HepG2 (cell line): ENCODE results near the gene ILRUN. TPM values are rescaled to one million over a fixed set of nuclear protein-coding genes. Genes with fewer than 3 reads are reported as not detected.

ENCODE experiments used
- AFF4 ChIP-seq: sonication (generic); formaldehyde crosslinking; IDR thresholded peaks from 2 replicates; pipeline ENCODE4 v1.4.0; 2020; ENCODE audit warnings: missing genetic modification reagents
- ARNT2 ChIP-seq: sonication (generic); formaldehyde crosslinking; IDR thresholded peaks from 2 replicates; pipeline ENCODE4 v1.8.0; 2022; ENCODE audit warnings: mild to moderate bottlenecking, low read depth, missing genetic modification reagents, moderate library complexity
- ATF2 ChIP-seq: sonication (generic); formaldehyde crosslinking; IDR thresholded peaks from 2 replicates; pipeline ENCODE4 v1.4.0; 2020; ENCODE audit warnings: missing genetic modification reagents
- BATF2 ChIP-seq: sonication (generic); formaldehyde crosslinking; IDR thresholded peaks from 2 replicates; pipeline ENCODE4 v1.8.0; 2022; ENCODE audit warnings: mild to moderate bottlenecking, missing genetic modification reagents, moderate library complexity
- CREM ChIP-seq, 2 experiments: sonication (generic) in 1 of 2; formaldehyde crosslinking in 1 of 2; IDR thresholded peaks; 2 replicates each; pipeline versions ENCODE4 v1.4.0 to v1.6.1; 2016 to 2020; ENCODE audit warnings: antibody characterized with exemption in 1 of 2, mild to moderate bottlenecking in 1 of 2, missing genetic modification reagents in 1 of 2
- ERF ChIP-seq: IDR thresholded peaks from 2 replicates; pipeline ENCODE4 v1.6.1; 2018; ENCODE audit warnings: missing biosample characterization, missing genetic modification reagents
- HOXA5 ChIP-seq: sonication (generic); formaldehyde crosslinking; IDR thresholded peaks from 2 replicates; pipeline ENCODE4 v1.4.0; 2020; ENCODE audit warnings: missing genetic modification reagents
- IRF2 ChIP-seq: IDR thresholded peaks from 2 replicates; pipeline ENCODE4 v1.6.1; 2018; ENCODE audit warnings: missing genetic modification reagents, missing compliant biosample characterization
- KLF12 ChIP-seq: sonication (generic); formaldehyde crosslinking; IDR thresholded peaks from 2 replicates; pipeline ENCODE4 v1.4.0; 2020; ENCODE audit warnings: missing genetic modification reagents, borderline replicate concordance
- MAF1 ChIP-seq: sonication (generic); formaldehyde crosslinking; IDR thresholded peaks from 2 replicates; pipeline ENCODE4 v1.5.0; 2020; ENCODE audit warnings: missing genetic modification reagents, borderline replicate concordance
- MEIS2 ChIP-seq: sonication (generic); formaldehyde crosslinking; IDR thresholded peaks from 2 replicates; pipeline ENCODE4 v1.9.0; 2021; ENCODE audit warnings: mild to moderate bottlenecking, missing genetic modification reagents
- MIER2 ChIP-seq: IDR thresholded peaks from 2 replicates; pipeline ENCODE4 v1.6.1; 2016; ENCODE audit warnings: missing biosample characterization, missing genetic modification reagents
- MTA1 ChIP-seq: sonication (generic); formaldehyde crosslinking; IDR thresholded peaks from 2 replicates; pipeline ENCODE4 v1.4.0; 2020; ENCODE audit warnings: missing genetic modification reagents, mild to moderate bottlenecking, borderline replicate concordance
- POLR2AphosphoS5 ChIP-seq: IDR thresholded peaks from 2 replicates; pipeline ENCODE4 v1.6.1; 2012; ENCODE audit warnings: low read depth, low read length
- ZFP1 ChIP-seq: IDR thresholded peaks from 2 replicates; pipeline ENCODE4 v1.6.1; 2016
- ZNF333 ChIP-seq: sonication (generic); formaldehyde crosslinking; IDR thresholded peaks from 2 replicates; pipeline ENCODE4 v1.4.0; 2020; ENCODE audit warnings: mild to moderate bottlenecking, missing genetic modification reagents, borderline replicate concordance
- ZNF335 ChIP-seq: sonication (generic); formaldehyde crosslinking; IDR thresholded peaks from 2 replicates; pipeline ENCODE4 v1.4.0; 2020; ENCODE audit warnings: missing genetic modification reagents
- ZNF34 ChIP-seq: sonication (generic); formaldehyde crosslinking; IDR thresholded peaks from 2 replicates; pipeline ENCODE4 v1.4.0; 2020; ENCODE audit warnings: mild to moderate bottlenecking, missing genetic modification reagents, borderline replicate concordance
- ZNF350 ChIP-seq: sonication (generic); formaldehyde crosslinking; IDR thresholded peaks from 2 replicates; pipeline ENCODE4 v1.4.0; 2020; ENCODE audit warnings: mild to moderate bottlenecking, low read depth, missing genetic modification reagents, borderline replicate concordance
- ZNF547 ChIP-seq: sonication (generic); formaldehyde crosslinking; IDR thresholded peaks from 2 replicates; pipeline ENCODE4 v1.5.1; 2020; ENCODE audit warnings: mild to moderate bottlenecking, missing genetic modification reagents
- ZNF576 ChIP-seq: sonication (generic); formaldehyde crosslinking; IDR thresholded peaks from 2 replicates; pipeline ENCODE4 v1.4.0; 2020; ENCODE audit warnings: mild to moderate bottlenecking, missing genetic modification reagents
- ZNF580 ChIP-seq: IDR thresholded peaks from 2 replicates; pipeline ENCODE4 v1.6.1; 2016; ENCODE audit warnings: low read depth, borderline replicate concordance
- ZNF749 ChIP-seq: sonication (generic); formaldehyde crosslinking; IDR thresholded peaks from 2 replicates; pipeline ENCODE4 v1.8.0; 2022; ENCODE audit warnings: mild to moderate bottlenecking, missing genetic modification reagents, moderate library complexity, borderline replicate concordance
- polyA plus RNA-seq, 8 experiments: library from polyadenylated mRNA; depleted of rRNA in 3 of 8; stranded (reverse) in 7 of 8; unstranded in 1 of 8; fragments of >200 nt; fragmentation: Illumina TruSeq in 4 of 8; extraction: Trizol in 4 of 8; gene quantifications; 2 replicates each; pipeline versions ENCODE4 v1.2.1 to v1.2.3, GENCODE V29; 2011 to 2016; ENCODE audit warnings: low read depth in 4 of 8, missing spikeins in 1 of 8, mixed read lengths in 1 of 8; ENCODE audit not compliant: insufficient read depth in 1 of 8
- total RNA-seq, 5 experiments: library from RNA; depleted of rRNA; stranded (reverse); fragments of >200 nt; fragmentation: Illumina TruSeq; extraction: Trizol; gene quantifications; 2 replicates each; pipeline ENCODE4 v1.2.3, GENCODE V29; 2016; ENCODE audit warnings: low read depth in 1 of 5

ILRUN gene
- total and polyA plus RNA-seq, 2 of the 13 experiments (the other 11 are each of a cell fraction or from before 2014, with no cell fraction given), result 45.5 to 66.6 TPM

GRCh38 chr6:34696739-34697543 is at the start of gene ILRUN (continued):
- TF ChIP-seq HOXA5 (CRISPR knock-in tag), result peak; percentile 81; the same call in 1 of the 2 replicates
- TF ChIP-seq KLF12 (CRISPR knock-in tag), result peak; percentile 43; the same call in 1 of the 2 replicates
- no peak for TF ChIP-seq ZNF576 (CRISPR knock-in tag)
- no peak for TF ChIP-seq MIER2 (CRISPR knock-in tag)
- TF ChIP-seq ZNF580 (CRISPR knock-in tag), result peak; percentile 82; the same call in 1 of the 2 replicates
- TF ChIP-seq CREM (IDR thresholded peaks at IDR 0.05), result peak; percentile 96
- peak; percentile 90 for TF ChIP-seq CREM (CRISPR knock-in tag; IDR thresholded peaks at IDR 0.05)
- peak; percentile 87 for TF ChIP-seq POLR2AphosphoS5
- TF ChIP-seq ZNF749, result no peak; the same call in 1 of the 2 replicates
- TF ChIP-seq ARNT2 (CRISPR knock-in tag), result no peak
- 0 out of 2 replicates have a peak, but pooled peaks have one; percentile 16 for TF ChIP-seq AFF4 (CRISPR knock-in tag)
- peak; percentile 54; the same call in 1 of the 2 replicates for TF ChIP-seq ATF2 (CRISPR knock-in tag)
- peak; percentile 87 for TF ChIP-seq IRF2 (CRISPR knock-in tag)
- peak; percentile 49; the same call in 1 of the 2 replicates for TF ChIP-seq ZNF335
- TF ChIP-seq ERF (CRISPR knock-in tag), result peak; percentile 76
- peak; percentile 89; the same call in 1 of the 2 replicates for TF ChIP-seq MTA1 (CRISPR knock-in tag)
- TF ChIP-seq ZNF333, result 0 out of 2 replicates have a peak, but pooled peaks have one; percentile 18
- no peak for TF ChIP-seq ZNF34 (CRISPR knock-in tag)
- no peak for TF ChIP-seq ZFP1
- peak; percentile 56 for TF ChIP-seq MEIS2 (CRISPR knock-in tag)
- TF ChIP-seq MAF1 (CRISPR knock-in tag), result 0 out of 2 replicates have a peak, but pooled peaks have one; percentile 6
- peak; percentile 82; the same call in 1 of the 2 replicates for TF ChIP-seq ZNF350 (CRISPR knock-in tag)
- TF ChIP-seq ZNF547 (CRISPR knock-in tag), result peak; percentile 50
- TF ChIP-seq BATF2 (CRISPR knock-in tag), result 0 out of 2 replicates have a peak, but pooled peaks have one; percentile 24
